Endodermal cell (in vitro differentiated cells): Measurements from ENCODE around the gene NGFR. TPM values are rescaled to one million over a fixed set of nuclear protein-coding genes. Genes with fewer than 3 reads are reported as not detected.

ENCODE experiments used
- DNase-seq: peaks from one replicate; pipeline ENCODE4 v3.0.0-alpha.2; 2017
- H3K27ac ChIP-seq: 2 replicates; pipeline ENCODE4 v1.5.1; 2013; ENCODE audit warnings: mild to moderate bottlenecking, low read depth, low read length, moderate library complexity
- H3K27me3 ChIP-seq: 2 replicates; pipeline ENCODE4 v1.6.1; 2013; ENCODE audit warnings: mild to moderate bottlenecking, low read length, moderate library complexity; ENCODE audit not compliant: insufficient read depth, control insufficient read depth, poor library complexity, severe bottlenecking
- H3K36me3 ChIP-seq: 2 replicates; pipeline ENCODE4 v1.7.0; 2013; ENCODE audit warnings: mild to moderate bottlenecking, low read length, moderate library complexity; ENCODE audit not compliant: control insufficient read depth, insufficient read depth
- H3K4me1 ChIP-seq: one replicate; pipeline ENCODE4 v1.7.0; 2013; ENCODE audit warnings: low read length; ENCODE audit not compliant: control insufficient read depth, insufficient read depth
- H3K4me3 ChIP-seq: 2 replicates; pipeline ENCODE4 v1.5.1; 2013; ENCODE audit warnings: mild to moderate bottlenecking, low read length, moderate library complexity
- H3K9ac ChIP-seq: 2 replicates; pipeline ENCODE4 v1.6.1; 2013; ENCODE audit warnings: mild to moderate bottlenecking, low read length, moderate library complexity; ENCODE audit not compliant: poor library complexity, severe bottlenecking; ENCODE audit errors: extremely low read depth
- H3K9me3 ChIP-seq: 2 replicates; pipeline ENCODE4 v1.6.1; 2013; ENCODE audit warnings: mild to moderate bottlenecking, low read length, moderate library complexity; ENCODE audit not compliant: control insufficient read depth
- H3K27ac Mint-ChIP-seq: 2 replicates; pipeline ENCODE4 v1.8.0; 2020; ENCODE audit warnings: mixed read lengths
- H3K27me3 Mint-ChIP-seq: 2 replicates; pipeline ENCODE4 v1.8.0; 2021; ENCODE audit warnings: mild to moderate bottlenecking, mixed read lengths; ENCODE audit not compliant: insufficient read depth
- H3K36me3 Mint-ChIP-seq: 2 replicates; pipeline ENCODE4 v1.8.0; 2020; ENCODE audit warnings: low read depth, mixed read lengths
- H3K4me1 Mint-ChIP-seq: 2 replicates; pipeline ENCODE4 v1.8.0; 2020; ENCODE audit warnings: mixed read lengths
- H3K4me3 Mint-ChIP-seq: 2 replicates; pipeline ENCODE4 v1.8.0; 2020; ENCODE audit warnings: mild to moderate bottlenecking, moderate library complexity, mixed read lengths
- H3K9me3 Mint-ChIP-seq: 2 replicates; pipeline ENCODE4 v1.8.0; 2020; ENCODE audit warnings: mild to moderate bottlenecking, mixed read lengths
- CTCF ChIP-seq: fragments of 200-600 bp; sonication (generic); conservative IDR thresholded peaks from 2 replicates; pipeline ENCODE4 v1.5.0; 2021; ENCODE audit warnings: antibody characterized with exemption, mild to moderate bottlenecking
- WGBS, 2 experiments: methylation state at CpG; one replicate each; pipeline versions ENCODE4 v1.1.5 to v1.1.7; 2013; ENCODE audit warnings: missing lambda C conversion rate in 2 of 2, mixed read lengths in 1 of 2; ENCODE audit not compliant: insufficient coverage in 1 of 2, insufficient read length in 1 of 2; 5-methylcytosine and 5-hydroxymethylcytosine counted together
- total RNA-seq, 2 donors: library from RNA; stranded (reverse); fragmentation: NEBNext Ultra II Directional in 1 of 2; extraction: Animal tissue kit (Norgen Biotek cat#: 25700) in 1 of 2; gene quantifications; 2 replicates in 1 of 2; 3 replicates in 1 of 2; pipeline ENCODE4 v1.2.1, GENCODE V29; 2021

The NGFR gene
- total RNA-seq, 2 donors from 2014 or later, result 1.3 to 1.6 TPM

GRCh38 chr17:49524473-49525359 is 29.6 kb downstream of the NGFR start:
- TF ChIP-seq CTCF, result no peak
- Mint-ChIP-seq H3K4me1 (no peaks in the 10 kb centered on the region), H3K9me3 (no peaks in the 10 kb centered on the region), H3K4me3 (no peak overlapping the region), H3K27ac (no peak overlapping the region), H3K27me3 (peaks cover 6% of the 10 kb centered on the region), H3K36me3 (no peaks in the 10 kb centered on the region)
- H3K4me3 ChIP-seq, result no peak overlapping the region
- no peak overlapping the region for H3K9ac ChIP-seq
- no peak for DNase-seq
- WGBS, 2 experiments, result 92% methylated on average over 10 to 16 of the region's 17 CpGs
- no peaks in the 10 kb centered on the region for H3K27me3 ChIP-seq
- no peak overlapping the region for H3K27ac ChIP-seq
- H3K9me3 ChIP-seq, result no peaks in the 10 kb centered on the region
- H3K4me1 ChIP-seq, result no peaks in the 10 kb centered on the region
- no peaks in the 10 kb centered on the region for H3K36me3 ChIP-seq

GRCh38 chr17:49525831-49526741 is 31.0 kb downstream of the NGFR start:
- Mint-ChIP-seq H3K27me3 (peaks cover 6% of the 10 kb centered on the region), H3K4me1 (no peaks in the 10 kb centered on the region), H3K36me3 (no peaks in the 10 kb centered on the region), H3K27ac (no peak overlapping the region), H3K9me3 (no peaks in the 10 kb centered on the region), H3K4me3 (no peak overlapping the region)
- 87 to 88% methylated on average over 19 to 24 of the region's 24 CpGs for WGBS, 2 experiments
- Histone ChIP-seq H3K27me3 (no peaks in the 10 kb centered on the region), H3K9me3 (no peaks in the 10 kb centered on the region), H3K36me3 (no peaks in the 10 kb centered on the region), H3K4me3 (no peak overlapping the region), H3K27ac (no peak overlapping the region), H3K9ac (no peak overlapping the region), H3K4me1 (no peaks in the 10 kb centered on the region)
- DNase-seq, result peak; percentile 55
- TF ChIP-seq CTCF, result no peak

GRCh38 chr17:49527927-49528651 is 33.0 kb downstream of the NGFR start:
- no peak for DNase-seq

More at GRCh38 chr17:49527927-49528651, 33.0 kb downstream of the NGFR start:
- Histone ChIP-seq H3K4me3 (no peak overlapping the region), H3K9me3 (no peaks in the 10 kb centered on the region), H3K27ac (no peak overlapping the region), H3K27me3 (no peaks in the 10 kb centered on the region), H3K9ac (no peak overlapping the region), H3K36me3 (no peaks in the 10 kb centered on the region), H3K4me1 (no peaks in the 10 kb centered on the region)
- Mint-ChIP-seq H3K4me3 (no peak overlapping the region), H3K9me3 (no peaks in the 10 kb centered on the region), H3K27ac (no peak overlapping the region), H3K36me3 (no peaks in the 10 kb centered on the region), H3K4me1 (no peaks in the 10 kb centered on the region), H3K27me3 (peaks cover 3% of the 10 kb centered on the region)
- TF ChIP-seq CTCF, result no peak
- 86 to 90% methylated on average over 9 to 11 of the region's 11 CpGs for WGBS, 2 experiments
